BE2C (cell line): ENCODE data around the gene STAC2.
"Not testable (repeated sequence)": the region's sequence is repeated elsewhere in the genome, so short reads cannot be mapped to it uniquely, and the experiment has no call there.

Experiments
- DNase-seq: peaks from one replicate; pipeline ENCODE4 v3.0.0-alpha.2; 2020
- H3K27me3 ChIP-seq: fragments of 250-450 bp; sonication (Bioruptor Pico); 2 replicates; pipeline ENCODE4 v1.5.1; 2020; ENCODE audit warnings: mild to moderate bottlenecking
- H3K36me3 ChIP-seq: fragments of 250-450 bp; sonication (Bioruptor Pico); 2 replicates; pipeline ENCODE4 v1.5.1; 2020; ENCODE audit warnings: mild to moderate bottlenecking
- H3K4me1 ChIP-seq: fragments of 250-450 bp; sonication (Bioruptor Pico); 2 replicates; pipeline ENCODE4 v1.5.1; 2020
- H3K4me3 ChIP-seq: 2 replicates; pipeline ENCODE4 v1.5.1; 2011; ENCODE audit warnings: low read depth, low read length
- H3K9me3 ChIP-seq: fragments of 250-450 bp; sonication (Bioruptor Pico); 2 replicates; pipeline ENCODE4 v1.5.1; 2020
- TF ChIP-seq, protein P1 (sequence below): IDR thresholded peaks from 2 replicates; pipeline ENCODE4 v1.5.1; 2012; ENCODE audit warnings: mild to moderate bottlenecking, low read depth, low read length

Gene STAC2

DNA sequence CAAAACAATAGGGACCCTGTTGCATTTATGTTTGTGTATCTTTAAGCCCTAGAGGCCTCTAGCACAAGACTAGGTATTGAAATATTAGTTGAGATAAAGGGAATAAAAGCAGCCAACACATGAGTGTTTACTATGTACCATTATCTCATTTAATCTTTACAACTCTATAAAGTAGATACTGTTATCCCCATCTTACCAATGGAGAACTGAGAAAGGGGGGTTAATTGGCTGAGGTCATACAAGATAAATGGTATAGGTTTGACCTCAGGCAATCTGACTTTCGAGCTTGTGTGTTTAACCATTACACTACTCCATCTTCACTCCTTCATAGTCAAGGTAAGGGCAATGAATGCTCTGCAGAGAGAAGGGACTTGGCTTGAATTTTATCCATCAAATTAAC is 26.3 kb upstream of the STAC2 start:
- Histone ChIP-seq H3K9me3 (no peaks in the 10 kb centered on the region), H3K36me3 (no peaks in the 10 kb centered on the region), H3K4me1 (no peaks in the 10 kb centered on the region), H3K27me3 (no peaks in the 10 kb centered on the region), H3K4me3 (no peak overlapping the region)
- TF ChIP-seq, protein P1, sequence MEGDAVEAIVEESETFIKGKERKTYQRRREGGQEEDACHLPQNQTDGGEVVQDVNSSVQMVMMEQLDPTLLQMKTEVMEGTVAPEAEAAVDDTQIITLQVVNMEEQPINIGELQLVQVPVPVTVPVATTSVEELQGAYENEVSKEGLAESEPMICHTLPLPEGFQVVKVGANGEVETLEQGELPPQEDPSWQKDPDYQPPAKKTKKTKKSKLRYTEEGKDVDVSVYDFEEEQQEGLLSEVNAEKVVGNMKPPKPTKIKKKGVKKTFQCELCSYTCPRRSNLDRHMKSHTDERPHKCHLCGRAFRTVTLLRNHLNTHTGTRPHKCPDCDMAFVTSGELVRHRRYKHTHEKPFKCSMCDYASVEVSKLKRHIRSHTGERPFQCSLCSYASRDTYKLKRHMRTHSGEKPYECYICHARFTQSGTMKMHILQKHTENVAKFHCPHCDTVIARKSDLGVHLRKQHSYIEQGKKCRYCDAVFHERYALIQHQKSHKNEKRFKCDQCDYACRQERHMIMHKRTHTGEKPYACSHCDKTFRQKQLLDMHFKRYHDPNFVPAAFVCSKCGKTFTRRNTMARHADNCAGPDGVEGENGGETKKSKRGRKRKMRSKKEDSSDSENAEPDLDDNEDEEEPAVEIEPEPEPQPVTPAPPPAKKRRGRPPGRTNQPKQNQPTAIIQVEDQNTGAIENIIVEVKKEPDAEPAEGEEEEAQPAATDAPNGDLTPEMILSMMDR = no peak
- DNase-seq = no peak

DNA sequence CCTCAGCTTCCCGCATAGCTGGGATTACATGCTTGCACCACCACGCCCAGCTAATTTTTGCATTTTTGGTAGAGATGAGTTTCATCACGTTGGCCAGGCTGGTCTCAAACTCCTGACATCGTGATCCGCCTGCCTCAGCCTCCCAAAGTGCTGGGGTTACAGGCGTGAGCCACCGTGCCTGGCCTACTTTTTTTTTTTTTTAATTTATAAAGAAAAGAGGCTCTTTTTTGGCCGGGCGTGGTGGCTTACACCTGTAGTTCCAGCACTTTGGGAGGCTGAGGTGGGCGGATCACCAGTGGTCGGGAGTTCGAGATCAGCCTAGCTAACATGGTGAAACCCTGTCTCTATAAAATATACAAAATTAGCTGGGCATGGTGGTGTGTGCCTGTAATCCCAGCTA is 24.3 kb upstream of the STAC2 start:
- H3K27me3 ChIP-seq, DNase-seq, H3K4me3 ChIP-seq, H3K36me3 ChIP-seq, H3K4me1 ChIP-seq, H3K9me3 ChIP-seq: not testable (repeated sequence)

DNA sequence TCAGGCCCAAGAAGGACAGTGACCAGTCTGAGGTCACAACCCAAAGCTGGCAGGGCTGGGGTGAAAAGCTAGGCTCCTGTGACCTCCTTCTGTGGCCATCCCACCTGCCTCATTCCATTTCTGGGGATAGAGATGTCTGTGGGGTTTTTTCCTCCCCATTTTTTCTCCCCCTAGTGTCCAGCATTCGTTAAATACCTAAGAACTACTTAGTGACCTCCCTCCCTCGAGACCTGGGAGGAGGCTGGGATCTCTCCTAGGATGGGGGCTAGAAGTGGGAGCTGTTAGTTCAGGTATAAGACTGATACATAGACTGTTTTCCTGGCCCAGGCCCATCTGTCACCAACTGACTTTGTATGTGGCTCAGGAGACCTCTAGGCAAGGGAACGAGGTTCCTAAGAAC is 20.5 kb upstream of the STAC2 start:
- no peaks in the 10 kb centered on the region for H3K27me3 ChIP-seq
- peaks cover 8% of the 10 kb centered on the region for H3K4me1 ChIP-seq

GRCh38 chr17:39244600-39245570 is 19.1 kb upstream of the STAC2 start:
- peak; percentile 89 for DNase-seq
- TF ChIP-seq, protein P1 = peak; percentile 99
- Histone ChIP-seq H3K36me3 (no peaks in the 10 kb centered on the region), H3K27me3 (no peaks in the 10 kb centered on the region), H3K9me3 (no peaks in the 10 kb centered on the region), H3K4me3 (no peak overlapping the region), H3K4me1 (peaks cover 8% of the 10 kb centered on the region)

More for the DNA sequence above, 20.5 kb upstream of the STAC2 start:
- Histone ChIP-seq H3K9me3 (no peaks in the 10 kb centered on the region), H3K36me3 (no peaks in the 10 kb centered on the region), H3K4me3 (no peak overlapping the region)
- TF ChIP-seq, protein P1 = peak; percentile 31
- no peak for DNase-seq

DNA sequence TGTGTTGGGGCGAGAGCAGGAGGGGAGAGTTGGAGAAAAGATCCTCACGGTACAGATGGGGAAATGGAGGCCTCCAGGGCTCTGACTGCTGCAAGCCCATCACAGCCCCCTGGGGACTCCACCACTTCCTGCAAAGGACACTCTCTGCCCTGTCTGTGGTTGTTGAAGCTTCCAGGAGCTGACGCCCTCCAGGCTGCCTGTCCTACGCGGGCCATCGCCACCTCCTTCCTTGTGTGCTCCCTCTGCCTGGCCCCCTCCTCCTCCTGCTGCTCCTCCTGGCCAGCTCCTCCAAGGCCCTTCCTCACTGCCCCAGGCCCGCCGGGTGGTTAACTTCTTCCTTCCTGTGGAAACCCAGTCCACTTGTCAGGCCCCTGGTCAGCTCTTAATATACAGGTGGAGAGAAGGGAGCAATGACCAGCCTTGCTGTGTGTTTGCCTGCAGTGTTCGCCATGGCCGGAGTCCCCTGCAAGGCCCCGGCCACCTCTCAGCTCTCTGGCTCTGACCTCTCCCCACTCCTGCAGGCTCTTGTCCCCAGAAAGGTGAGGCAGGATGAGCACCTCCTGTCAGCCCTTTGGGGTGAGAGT is 18.4 kb upstream of the STAC2 start:
- TF ChIP-seq, protein P1 = no peak
- peak; percentile 56 for DNase-seq
- Histone ChIP-seq H3K36me3 (no peaks in the 10 kb centered on the region), H3K27me3 (no peaks in the 10 kb centered on the region), H3K4me3 (no peak overlapping the region), H3K9me3 (no peaks in the 10 kb centered on the region), H3K4me1 (peaks cover 8% of the 10 kb centered on the region)

DNA sequence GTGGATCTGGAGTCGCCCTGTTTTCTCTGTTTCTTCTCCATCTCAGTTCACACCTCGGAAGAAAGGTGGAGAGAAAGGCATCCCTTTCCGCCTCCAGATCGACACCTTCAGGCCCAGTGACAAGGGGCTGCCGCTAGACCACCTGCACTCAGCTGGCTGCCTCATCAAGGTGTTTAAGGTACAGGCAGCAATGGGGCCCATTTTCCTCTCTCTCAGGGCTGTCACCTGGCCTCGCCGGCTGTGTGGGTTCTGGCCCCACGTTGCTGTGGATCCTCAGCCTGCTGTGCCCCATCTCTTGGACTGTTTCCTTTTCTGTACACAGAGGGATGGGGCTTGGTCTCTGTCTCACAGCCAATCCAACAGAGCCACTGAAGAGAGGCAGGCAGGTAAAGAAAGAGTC is 17.4 kb upstream of the STAC2 start:
- H3K4me1 ChIP-seq = peaks cover 8% of the 10 kb centered on the region
- H3K36me3 ChIP-seq = no peaks in the 10 kb centered on the region
- DNase-seq = no peak

More for the DNA sequence above, 17.4 kb upstream of the STAC2 start:
- Histone ChIP-seq H3K27me3 (no peaks in the 10 kb centered on the region), H3K4me3 (no peak overlapping the region), H3K9me3 (no peaks in the 10 kb centered on the region)
- TF ChIP-seq, protein P1 = no peak
